ENCODE results near the gene PUM2. TPM values are rescaled to one million over a fixed set of nuclear protein-coding genes. Genes with fewer than 3 reads are reported as not detected.

Gene PUM2
- total RNA-seq, 6 experiments from 2014 or later: 60.3 to 69.0 (median 64.8) TPM

- H3K4me3 Mint-ChIP-seq: no peak overlapping the region
- H3K36me3 Mint-ChIP-seq (ENCODE audit: low read depth): peaks cover 50% of the 10 kb centered on the region
- H3K9me3 Mint-ChIP-seq: no peaks in the 10 kb centered on the region
- no peaks in the 10 kb centered on the region for H3K27me3 Mint-ChIP-seq (ENCODE audit: insufficient read depth)
- DNase-seq: no peak
- TF ChIP-seq, protein P1, sequence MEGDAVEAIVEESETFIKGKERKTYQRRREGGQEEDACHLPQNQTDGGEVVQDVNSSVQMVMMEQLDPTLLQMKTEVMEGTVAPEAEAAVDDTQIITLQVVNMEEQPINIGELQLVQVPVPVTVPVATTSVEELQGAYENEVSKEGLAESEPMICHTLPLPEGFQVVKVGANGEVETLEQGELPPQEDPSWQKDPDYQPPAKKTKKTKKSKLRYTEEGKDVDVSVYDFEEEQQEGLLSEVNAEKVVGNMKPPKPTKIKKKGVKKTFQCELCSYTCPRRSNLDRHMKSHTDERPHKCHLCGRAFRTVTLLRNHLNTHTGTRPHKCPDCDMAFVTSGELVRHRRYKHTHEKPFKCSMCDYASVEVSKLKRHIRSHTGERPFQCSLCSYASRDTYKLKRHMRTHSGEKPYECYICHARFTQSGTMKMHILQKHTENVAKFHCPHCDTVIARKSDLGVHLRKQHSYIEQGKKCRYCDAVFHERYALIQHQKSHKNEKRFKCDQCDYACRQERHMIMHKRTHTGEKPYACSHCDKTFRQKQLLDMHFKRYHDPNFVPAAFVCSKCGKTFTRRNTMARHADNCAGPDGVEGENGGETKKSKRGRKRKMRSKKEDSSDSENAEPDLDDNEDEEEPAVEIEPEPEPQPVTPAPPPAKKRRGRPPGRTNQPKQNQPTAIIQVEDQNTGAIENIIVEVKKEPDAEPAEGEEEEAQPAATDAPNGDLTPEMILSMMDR (IDR thresholded peaks at IDR 0.05): no peak
- H3K4me1 Mint-ChIP-seq (ENCODE audit: low read depth): peaks cover 49% of the 10 kb centered on the region
- H3K27ac Mint-ChIP-seq: no peak overlapping the region
Observed at GRCh38 chr2:20317197-20317596, 33.4 kb downstream of the PUM2 start.

DNA sequence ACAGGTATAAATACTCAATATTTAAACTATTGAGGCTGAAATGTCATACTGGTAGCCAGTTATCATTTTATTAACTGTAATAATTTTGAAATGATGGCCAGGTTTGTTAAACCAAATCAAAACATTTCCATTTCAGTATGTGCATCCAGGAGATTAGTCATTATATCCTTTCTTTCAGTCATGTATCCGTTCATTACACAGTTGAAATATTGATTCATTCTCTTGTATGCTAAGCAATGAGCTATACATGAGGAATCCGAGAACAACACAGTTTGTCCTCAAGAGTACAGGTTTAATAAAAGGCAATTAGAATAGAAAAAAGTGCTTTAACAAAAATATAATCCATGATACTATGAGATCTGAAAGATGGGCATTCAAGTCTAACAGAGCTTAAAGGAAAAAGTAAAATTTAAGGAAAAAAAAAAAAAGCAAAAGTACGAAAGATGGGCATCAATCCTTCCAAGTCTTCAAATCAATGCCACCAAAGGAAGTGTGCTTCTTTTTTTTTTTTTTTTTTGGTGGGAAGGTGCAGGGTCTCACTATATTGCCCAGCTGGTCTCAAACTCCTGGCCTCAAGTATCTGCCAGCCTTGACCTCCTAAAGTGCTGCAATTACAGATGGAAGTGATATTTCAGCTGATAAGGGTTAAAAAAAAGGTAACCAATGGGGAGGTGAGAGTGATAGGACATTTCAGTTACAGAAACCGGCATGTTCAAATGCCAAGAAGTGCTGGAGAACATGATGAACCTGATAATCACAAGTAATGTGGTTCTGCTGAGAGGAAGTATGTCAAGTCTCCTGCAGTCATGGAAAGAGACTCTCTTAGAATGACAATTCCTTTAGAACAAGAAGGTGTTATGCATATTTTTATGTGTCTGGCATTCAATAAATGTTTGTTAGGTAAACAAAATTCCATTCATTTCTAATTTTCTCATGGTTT is 35.8 kb downstream of the PUM2 start:
- peaks cover 55% of the 10 kb centered on the region for H3K36me3 Mint-ChIP-seq (ENCODE audit: low read depth)
- H3K4me1 Mint-ChIP-seq (ENCODE audit: low read depth): peaks cover 32% of the 10 kb centered on the region
- peak overlapping the region; percentile 46 for H3K4me3 Mint-ChIP-seq
- peak overlapping the region; percentile 56 for H3K27ac Mint-ChIP-seq
- no peak for DNase-seq
- no peaks in the 10 kb centered on the region for H3K9me3 Mint-ChIP-seq
- H3K27me3 Mint-ChIP-seq (ENCODE audit: insufficient read depth): no peaks in the 10 kb centered on the region
- TF ChIP-seq, protein P1 (IDR thresholded peaks at IDR 0.05): no peak

DNA sequence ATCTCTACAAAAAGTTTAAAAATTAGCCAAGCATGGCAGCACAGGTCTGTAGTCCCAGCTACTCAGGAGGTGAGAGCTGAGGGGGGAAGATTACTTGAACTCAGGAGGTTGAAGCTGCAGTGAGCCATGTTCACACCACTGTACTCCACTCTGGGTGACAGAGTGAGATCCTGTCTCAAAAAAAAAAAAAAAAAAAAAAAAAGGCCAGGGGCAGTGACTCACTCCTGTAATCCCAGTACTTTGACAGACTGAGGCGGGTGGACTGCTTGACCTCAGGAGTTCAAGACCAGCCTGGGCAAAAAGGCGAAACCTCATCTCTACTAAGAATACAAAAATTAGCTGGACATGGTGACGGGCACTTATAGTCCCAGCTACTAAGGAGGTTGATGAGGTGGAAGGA is 37.0 kb downstream of the PUM2 start:
- H3K4me3 Mint-ChIP-seq: peak overlapping the region; percentile 30; the same call in 1 of the 2 replicates
- peak; percentile 13 for DNase-seq
- H3K27ac Mint-ChIP-seq: peak overlapping the region; percentile 24; the same call in 1 of the 2 replicates
- TF ChIP-seq, protein P1 (IDR thresholded peaks at IDR 0.05): no peak
- H3K9me3 Mint-ChIP-seq: no peaks in the 10 kb centered on the region
- peaks cover 26% of the 10 kb centered on the region for H3K4me1 Mint-ChIP-seq (ENCODE audit: low read depth)
- no peaks in the 10 kb centered on the region for H3K27me3 Mint-ChIP-seq (ENCODE audit: insufficient read depth)
- peaks cover 45% of the 10 kb centered on the region for H3K36me3 Mint-ChIP-seq (ENCODE audit: low read depth)

GRCh38 chr2:20309001-20309400 is 41.6 kb downstream of the PUM2 start:
- Mint-ChIP-seq H3K9me3 (no peaks in the 10 kb centered on the region), H3K27ac (no peak overlapping the region), H3K36me3 (ENCODE audit: low read depth) (peaks cover 36% of the 10 kb centered on the region), H3K4me1 (ENCODE audit: low read depth) (peaks cover 36% of the 10 kb centered on the region), H3K27me3 (ENCODE audit: insufficient read depth) (no peaks in the 10 kb centered on the region; the same call in 1 of the 2 replicates), H3K4me3 (no peak overlapping the region)
- TF ChIP-seq, protein P1 (IDR thresholded peaks at IDR 0.05): no peak
- no peak for DNase-seq

DNA sequence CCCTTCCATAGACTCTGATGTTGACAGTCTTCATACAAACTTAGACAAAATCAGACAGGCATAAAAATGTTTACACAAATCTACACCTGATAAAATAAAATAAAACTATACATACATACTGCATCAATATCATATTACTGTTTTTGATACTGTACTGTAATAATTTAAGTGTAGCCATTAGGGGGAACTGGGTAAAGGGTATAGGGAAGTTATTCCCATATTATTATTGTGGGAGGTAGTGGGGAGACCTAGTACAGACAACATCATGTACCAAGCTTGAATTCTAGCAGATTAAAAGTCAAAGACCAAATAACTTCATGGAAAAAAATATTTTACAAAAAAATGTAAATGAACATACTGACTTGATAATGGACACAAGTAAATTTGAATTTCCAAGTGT is 43.3 kb downstream of the PUM2 start:
- no peak overlapping the region for H3K27ac Mint-ChIP-seq
- H3K36me3 Mint-ChIP-seq (ENCODE audit: low read depth): peaks cover 39% of the 10 kb centered on the region
- DNase-seq: no peak
- no peaks in the 10 kb centered on the region for H3K9me3 Mint-ChIP-seq
- TF ChIP-seq, protein P1 (IDR thresholded peaks at IDR 0.05): no peak
- peaks cover 41% of the 10 kb centered on the region for H3K4me1 Mint-ChIP-seq (ENCODE audit: low read depth)
- no peak overlapping the region for H3K4me3 Mint-ChIP-seq
- H3K27me3 Mint-ChIP-seq (ENCODE audit: insufficient read depth): no peaks in the 10 kb centered on the region; the same call in 1 of the 2 replicates
